Kidney (tissue), 14 donors: Measurements from ENCODE around the gene CABP4. TPM values are rescaled to one million over a fixed set of nuclear protein-coding genes. Genes with fewer than 3 reads are reported as not detected.

Experiments used
- DNase-seq, 5 donors: peaks; one replicate each; pipeline ENCODE4 v3.0.0-alpha.2; 2013 to 2020
- FAIRE-seq: peaks from 2 replicates; lab custom pipeline; 2012; peaks lifted over from hg19 to GRCh38; lab: Jason Lieb, UNC
- H3K27ac ChIP-seq, 2 donors: one replicate each; pipeline ENCODE4 v1.7.0; 2013; ENCODE audit warnings: low read depth in 2 of 2, low read length in 2 of 2, inconsistent platforms in 1 of 2
- H3K27me3 ChIP-seq: one replicate; pipeline ENCODE4 v1.7.1; 2013; ENCODE audit warnings: low read length, inconsistent platforms; ENCODE audit not compliant: control insufficient read depth, insufficient read depth
- H3K36me3 ChIP-seq, 3 donors: one replicate each; pipeline versions ENCODE4 v1.7.0 to v1.7.1; 2013; ENCODE audit warnings: low read length in 3 of 3, control low read depth in 1 of 3, inconsistent platforms in 1 of 3; ENCODE audit not compliant: insufficient read depth in 3 of 3, control insufficient read depth in 2 of 3
- H3K4me1 ChIP-seq, 3 donors: one replicate each; pipeline versions ENCODE4 v1.7.0 to v1.7.1; 2013; ENCODE audit warnings: low read length in 3 of 3, inconsistent platforms in 1 of 3, low read depth in 1 of 3; ENCODE audit not compliant: control insufficient read depth in 2 of 3, insufficient read depth in 2 of 3
- H3K4me3 ChIP-seq, 3 donors: one replicate each; pipeline versions ENCODE4 v1.7.0 to v1.8.1; 2013; ENCODE audit warnings: low read length in 3 of 3, control low read depth in 1 of 3, inconsistent platforms in 1 of 3
- H3K9ac ChIP-seq, 3 donors: one replicate each; pipeline versions ENCODE4 v1.7.0 to v1.7.1; 2013; ENCODE audit warnings: low read length in 3 of 3, control low read depth in 1 of 3, inconsistent platforms in 1 of 3
- H3K9me3 ChIP-seq, 3 donors: one replicate each; pipeline versions ENCODE4 v1.7.0 to v1.7.1; 2013; ENCODE audit warnings: low read length in 3 of 3, control low read depth in 1 of 3, inconsistent platforms in 1 of 3; ENCODE audit not compliant: control insufficient read depth in 2 of 3, insufficient read depth in 1 of 3
- intact Hi-C: fragments of 100-400 bp; cut with DNase I; formaldehyde crosslinking; loops from one replicate; pipeline ENCODE4 v1.11.1; 2022
- polyA plus RNA-seq: library from polyadenylated mRNA; stranded (reverse); fragments of 350-450 nt; fragmentation: Illumina TruSeq; extraction: RNeasy Lipid Tissue Mini Kit (QIAGEN cat#74804); gene quantifications from one replicate; pipeline ENCODE4 v1.2.3, GENCODE V29; 2014; ENCODE audit warnings: low read depth, low replicate concordance; ENCODE audit not compliant: insufficient read depth
- total RNA-seq: library from RNA; stranded (reverse); fragmentation: NEBNext Ultra II Directional; extraction: Animal tissue kit (Norgen Biotek cat#: 25700); gene quantifications from one replicate; pipeline ENCODE4 v1.2.1, GENCODE V29; 2021
- TF ChIP-seq, protein P1 (sequence below): IDR thresholded peaks from 3 replicates; pipeline ENCODE4 v1.5.1; 2012; ENCODE audit warnings: mild to moderate bottlenecking, moderate library complexity, borderline replicate concordance; ENCODE audit not compliant: insufficient read depth; ENCODE audit errors: extremely low read depth
- donor health status: control.
- donor health status: control.
- donor health status: control.
- donor health status: control.
- donor health status: control.
- donor health status: DM: yes; HTN: yes; CAD: no.
- donor health status: Normal renal cell carcinoma (clear cell type).

CABP4 gene
- total and polyA plus RNA-seq, 2 donors from 2014 or later, result 0.49 to 3.1 TPM

DNA sequence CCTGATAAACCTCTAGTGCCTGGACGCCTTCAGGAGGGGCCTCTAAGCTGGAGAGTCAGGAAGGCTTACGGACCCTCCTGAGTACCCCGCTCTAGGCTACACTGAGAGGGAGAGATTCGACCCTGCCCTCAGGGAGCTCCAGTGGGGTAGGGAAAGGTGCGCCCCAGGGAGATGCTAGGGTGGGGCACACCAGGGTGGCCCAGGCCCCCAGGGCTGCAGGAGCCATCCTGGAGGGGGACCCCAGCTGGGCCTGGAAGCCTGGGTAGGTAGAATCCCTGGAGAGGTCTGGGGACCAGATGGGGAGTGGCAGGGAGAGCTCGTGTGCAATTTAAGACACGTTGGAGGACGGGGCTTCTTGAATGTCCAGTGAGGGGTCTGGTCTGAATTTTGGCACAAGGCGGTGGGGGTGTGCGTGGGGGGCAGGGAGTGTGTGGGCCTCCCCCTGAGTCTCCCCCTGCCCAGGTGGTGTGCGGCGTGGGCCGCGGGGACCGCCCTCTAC lies 35.0 kb upstream of the CABP4 start:
- TF ChIP-seq, protein P1, sequence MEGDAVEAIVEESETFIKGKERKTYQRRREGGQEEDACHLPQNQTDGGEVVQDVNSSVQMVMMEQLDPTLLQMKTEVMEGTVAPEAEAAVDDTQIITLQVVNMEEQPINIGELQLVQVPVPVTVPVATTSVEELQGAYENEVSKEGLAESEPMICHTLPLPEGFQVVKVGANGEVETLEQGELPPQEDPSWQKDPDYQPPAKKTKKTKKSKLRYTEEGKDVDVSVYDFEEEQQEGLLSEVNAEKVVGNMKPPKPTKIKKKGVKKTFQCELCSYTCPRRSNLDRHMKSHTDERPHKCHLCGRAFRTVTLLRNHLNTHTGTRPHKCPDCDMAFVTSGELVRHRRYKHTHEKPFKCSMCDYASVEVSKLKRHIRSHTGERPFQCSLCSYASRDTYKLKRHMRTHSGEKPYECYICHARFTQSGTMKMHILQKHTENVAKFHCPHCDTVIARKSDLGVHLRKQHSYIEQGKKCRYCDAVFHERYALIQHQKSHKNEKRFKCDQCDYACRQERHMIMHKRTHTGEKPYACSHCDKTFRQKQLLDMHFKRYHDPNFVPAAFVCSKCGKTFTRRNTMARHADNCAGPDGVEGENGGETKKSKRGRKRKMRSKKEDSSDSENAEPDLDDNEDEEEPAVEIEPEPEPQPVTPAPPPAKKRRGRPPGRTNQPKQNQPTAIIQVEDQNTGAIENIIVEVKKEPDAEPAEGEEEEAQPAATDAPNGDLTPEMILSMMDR, result no peak
- DNase-seq (peak in 2 of 5 donors; percentile 82 to 84), FAIRE-seq (no peak)
- intact Hi-C loops, result no loop called here
- H3K27ac ChIP-seq, result peak overlapping the region; percentile 57 to 95
- no peaks in the 10 kb centered on the region for H3K27me3 ChIP-seq
- H3K9me3 ChIP-seq, result no peaks in the 10 kb centered on the region
- H3K4me1 ChIP-seq, result peaks cover 0 to 24% (median 11%) of the 10 kb centered on the region in 3 donors
- no peaks in the 10 kb centered on the region for H3K36me3 ChIP-seq
- H3K4me3 ChIP-seq, result peak overlapping the region in 2 of 3 donors; percentile 18 to 29
- H3K9ac ChIP-seq, result peak overlapping the region in 2 of 3 donors; percentile 41 to 61

DNA sequence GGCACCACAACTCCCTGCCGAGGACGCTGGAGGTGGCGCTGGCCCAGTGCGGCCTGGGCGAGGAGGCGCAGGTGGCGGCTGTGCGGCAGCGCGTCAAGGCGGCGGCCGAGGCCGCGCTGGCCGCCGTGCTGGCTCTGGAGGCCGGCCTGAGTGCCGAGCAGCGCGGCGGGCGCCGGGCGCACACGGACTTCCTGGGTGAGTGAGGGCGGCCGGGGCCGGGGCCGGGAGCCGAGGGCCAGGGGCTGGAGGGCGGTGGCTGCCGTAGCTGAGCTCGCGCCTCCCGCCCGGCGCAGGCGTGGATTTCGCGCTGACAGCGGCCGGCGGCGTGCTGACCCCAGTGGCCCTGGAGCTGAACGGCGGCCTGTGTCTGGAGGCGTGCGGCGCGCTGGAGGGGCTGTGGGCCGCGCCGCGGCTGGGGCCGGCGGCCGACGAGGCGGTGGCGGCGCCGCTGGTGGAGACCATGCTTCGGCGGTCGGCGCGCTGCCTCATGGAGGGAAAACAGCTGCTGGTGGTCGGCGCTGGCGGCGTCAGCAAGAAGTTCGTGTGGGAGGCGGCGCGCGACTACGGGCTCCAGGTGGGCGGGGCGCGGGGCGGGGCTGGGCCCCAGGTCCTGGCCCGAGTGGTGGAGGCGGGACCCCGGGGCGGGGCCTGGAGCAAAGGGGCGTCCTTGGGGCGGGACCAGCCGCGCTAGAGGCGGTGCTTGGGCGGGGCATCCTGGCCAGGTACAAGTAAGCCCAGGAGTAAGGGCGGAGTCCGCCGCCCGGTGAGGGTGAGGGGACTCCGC lies 34.3 kb upstream of the CABP4 start:
- no peaks in the 10 kb centered on the region for H3K27me3 ChIP-seq
- peaks cover 0 to 22% (median 11%) of the 10 kb centered on the region in 3 donors for H3K4me1 ChIP-seq
- FAIRE-seq (no peak), DNase-seq (peak; percentile 97 to 99 (median 98))
- peak overlapping the region in 2 of 3 donors; percentile 18 to 49 for H3K4me3 ChIP-seq
- TF ChIP-seq, protein P1, result no peak
- peak overlapping the region in 2 of 3 donors; percentile 41 to 61 for H3K9ac ChIP-seq
- intact Hi-C loops, result no loop called here
- no peaks in the 10 kb centered on the region for H3K9me3 ChIP-seq
- peak overlapping the region; percentile 57 to 95 for H3K27ac ChIP-seq
- H3K36me3 ChIP-seq, result no peaks in the 10 kb centered on the region

DNA sequence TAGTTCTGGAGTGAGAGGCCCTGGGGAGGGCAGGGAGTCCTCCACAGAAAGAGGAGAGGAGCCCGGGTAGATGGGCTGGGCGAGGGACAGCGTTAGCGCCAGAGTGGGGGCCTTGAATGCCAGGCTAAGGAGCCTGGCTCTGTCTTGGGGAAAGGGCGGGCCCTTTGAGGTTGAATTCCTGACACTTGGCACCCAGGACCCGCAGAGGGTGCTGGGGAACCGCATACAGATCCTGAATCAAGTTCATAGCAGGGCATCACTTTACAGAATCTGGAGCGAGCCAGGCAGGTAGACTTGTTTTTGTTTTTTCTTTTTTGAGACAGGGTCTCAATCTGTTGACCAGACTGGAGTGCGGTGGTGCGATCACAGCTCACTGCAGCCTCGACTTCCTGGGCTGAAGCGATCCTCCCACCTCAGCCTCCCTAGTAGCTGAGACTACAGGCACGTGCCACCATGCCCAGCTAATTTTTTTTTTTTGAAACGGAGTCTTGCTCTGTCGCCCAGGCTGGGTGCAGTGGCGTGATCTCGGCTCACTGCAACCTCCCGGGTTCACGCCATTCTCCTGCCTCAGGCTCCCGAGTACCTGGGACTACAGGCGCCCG lies 33.6 kb upstream of the CABP4 start:
- FAIRE-seq (no peak), DNase-seq (no peak)
- intact Hi-C loops, result no loop called here
- no peak overlapping the region for H3K4me3 ChIP-seq
- no peaks in the 10 kb centered on the region for H3K27me3 ChIP-seq
- no peak overlapping the region for H3K27ac ChIP-seq
- peaks cover 0 to 17% (median 11%) of the 10 kb centered on the region in 3 donors for H3K4me1 ChIP-seq
- TF ChIP-seq, protein P1, result no peak
- H3K9ac ChIP-seq, result peak overlapping the region in 1 of 3 donors; percentile 34
- no peaks in the 10 kb centered on the region for H3K36me3 ChIP-seq
- H3K9me3 ChIP-seq, result no peaks in the 10 kb centered on the region
